GM08714 (cell line): ENCODE data around the gene PPP1R27.
"Not testable (repeated sequence)": the region's sequence is repeated elsewhere in the genome, so short reads cannot be mapped to it uniquely, and the experiment has no call there.

Experiments
- H3K4me3 ChIP-seq: fragments of 200-500 bp; sonication (Bioruptor generic); 2 replicates; pipeline ENCODE4 v1.5.1; 2014; ENCODE audit warnings: mild to moderate bottlenecking, low read length, inconsistent platforms
- ZNF274 ChIP-seq: IDR thresholded peaks from 2 replicates; pipeline ENCODE4 v1.6.1; 2012; ENCODE audit warnings: mild to moderate bottlenecking, low read depth, low read length

Gene PPP1R27

DNA sequence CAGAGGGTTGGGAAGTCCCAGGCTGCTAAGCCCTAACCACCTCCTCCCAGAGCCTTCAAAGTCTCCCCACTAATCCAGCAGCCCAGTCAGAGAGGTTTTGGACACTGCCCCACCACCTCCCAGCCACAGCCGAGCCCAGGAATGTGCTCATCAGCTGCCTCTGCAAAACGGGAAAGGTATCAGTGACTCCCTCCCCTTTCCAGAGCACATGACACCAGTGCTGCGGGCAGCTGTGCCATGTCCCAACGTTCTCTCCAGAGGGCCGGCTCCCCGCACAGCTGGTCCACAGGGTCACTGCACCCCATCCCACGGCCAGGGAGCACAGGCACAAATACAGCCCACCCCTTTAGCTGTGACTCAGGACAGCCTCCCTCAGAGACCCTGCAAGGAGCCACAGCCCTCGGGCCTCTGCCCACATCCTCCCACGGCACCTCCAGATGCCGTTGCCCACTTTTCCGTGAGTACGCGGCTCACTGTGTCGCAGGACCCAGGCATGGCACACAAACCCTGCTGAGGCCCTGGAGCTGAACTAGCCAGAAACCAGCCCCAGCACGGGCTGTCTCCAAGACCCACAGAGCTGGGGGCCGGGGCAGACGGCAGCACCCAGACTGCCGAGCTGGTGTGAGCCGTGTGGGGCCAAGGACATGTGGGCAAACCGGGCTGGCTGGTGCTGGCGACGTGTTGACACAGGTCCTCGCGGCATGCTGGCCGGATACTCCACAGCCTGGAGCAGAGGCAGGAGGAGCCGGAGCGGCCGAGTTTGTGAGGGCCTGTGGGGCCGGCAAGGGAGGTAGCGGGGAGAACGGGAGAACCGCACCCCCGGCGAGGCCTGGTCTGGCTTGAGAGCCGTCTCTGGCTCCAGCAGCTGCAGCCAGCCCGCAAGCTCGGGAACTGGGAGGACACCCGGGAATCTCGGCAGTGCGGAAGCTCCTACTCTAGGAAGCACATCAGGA, 6.3 kb upstream of the PPP1R27 start:
- H3K4me3 ChIP-seq, result no peak overlapping the region
- TF ChIP-seq ZNF274, result no peak

DNA sequence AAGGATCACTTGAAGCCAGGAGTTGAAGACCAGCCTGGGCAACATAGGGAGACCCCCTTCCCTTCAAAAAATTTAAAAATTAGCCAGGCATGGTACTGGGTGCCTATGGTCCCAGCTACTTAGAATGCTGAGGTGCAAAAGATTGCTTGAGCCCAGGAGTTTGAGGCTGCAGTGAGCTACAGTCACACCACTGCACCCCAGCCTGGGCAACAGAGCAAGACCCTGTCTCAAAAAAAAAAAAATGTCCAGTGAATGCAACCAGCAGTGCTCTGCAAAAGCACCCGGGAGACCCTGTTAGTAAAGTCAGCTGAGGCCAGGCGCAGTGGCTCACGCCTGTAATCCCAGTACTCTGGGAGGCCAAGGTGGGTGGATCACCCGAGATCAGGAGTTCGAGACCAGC, 5.2 kb upstream of the PPP1R27 start:
- H3K4me3 ChIP-seq, result not testable (repeated sequence)

DNA sequence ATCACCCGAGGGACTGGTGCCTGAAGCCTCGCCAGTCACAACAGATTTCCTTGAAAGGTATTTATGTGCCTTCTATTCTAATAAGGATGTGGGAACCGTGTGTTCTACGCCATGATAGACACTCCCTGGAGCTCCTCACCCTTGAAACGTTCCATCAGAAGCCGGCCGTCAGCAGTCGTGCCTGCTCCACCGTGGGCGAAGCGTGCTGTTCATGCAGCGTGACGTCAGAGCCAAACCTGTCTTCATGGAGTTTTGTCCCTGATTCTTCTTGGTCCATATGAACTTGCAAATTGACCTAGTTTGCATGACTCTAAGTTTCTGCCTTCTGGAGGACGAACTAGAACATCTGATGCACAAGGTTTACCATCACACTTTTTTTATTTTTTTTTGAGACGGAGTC, 4.5 kb upstream of the PPP1R27 start:
- no peak for TF ChIP-seq ZNF274

DNA sequence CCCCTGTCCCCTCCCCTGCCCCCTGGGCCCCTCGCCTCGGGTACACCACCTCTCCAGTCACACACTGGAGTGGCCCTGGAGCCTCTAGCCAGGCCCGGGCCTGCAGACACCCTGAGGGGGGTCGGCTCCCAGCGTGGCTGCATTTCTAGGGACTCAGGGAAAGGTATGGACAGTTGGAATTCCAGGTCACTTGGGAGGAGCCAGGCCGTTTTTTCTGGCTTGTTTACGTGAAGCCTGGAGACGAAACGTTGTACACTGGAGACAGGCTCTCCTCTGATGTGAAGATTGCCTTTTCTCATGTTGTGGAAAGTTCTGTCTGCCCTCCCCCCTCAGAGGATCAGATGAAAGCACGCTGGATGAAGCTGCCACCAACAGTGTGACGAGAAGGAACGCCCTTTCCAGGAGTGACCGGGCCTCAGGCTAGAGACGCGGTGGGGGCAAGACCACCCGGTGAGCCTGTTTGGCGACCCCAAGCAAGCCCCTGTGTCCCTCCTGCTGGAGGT, 4.0 kb upstream of the PPP1R27 start:
- no peak for TF ChIP-seq ZNF274
- no peak overlapping the region for H3K4me3 ChIP-seq

More for the DNA sequence above, 4.5 kb upstream of the PPP1R27 start:
- no peak overlapping the region for H3K4me3 ChIP-seq

DNA sequence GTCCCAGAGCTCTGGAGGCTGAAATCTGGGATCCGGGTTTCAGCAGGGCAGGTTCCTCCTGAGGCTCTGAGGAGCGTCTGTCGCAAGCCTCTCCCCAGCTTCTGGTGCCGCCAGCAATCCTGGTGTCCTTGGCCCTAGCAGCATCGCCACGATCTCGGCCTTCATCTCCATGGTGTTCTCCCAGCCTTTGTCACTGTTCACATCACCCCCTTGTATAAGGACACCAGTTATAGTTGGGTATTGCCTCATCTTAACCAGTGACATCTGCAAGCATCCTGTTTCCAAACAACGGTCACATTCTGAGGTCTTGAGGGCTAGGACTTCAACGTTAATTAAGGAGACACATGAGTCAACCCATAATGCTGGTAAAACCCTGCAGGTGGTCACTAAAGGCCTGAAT, 2.8 kb upstream of the PPP1R27 start:
- no peak for TF ChIP-seq ZNF274
- no peak overlapping the region for H3K4me3 ChIP-seq

DNA sequence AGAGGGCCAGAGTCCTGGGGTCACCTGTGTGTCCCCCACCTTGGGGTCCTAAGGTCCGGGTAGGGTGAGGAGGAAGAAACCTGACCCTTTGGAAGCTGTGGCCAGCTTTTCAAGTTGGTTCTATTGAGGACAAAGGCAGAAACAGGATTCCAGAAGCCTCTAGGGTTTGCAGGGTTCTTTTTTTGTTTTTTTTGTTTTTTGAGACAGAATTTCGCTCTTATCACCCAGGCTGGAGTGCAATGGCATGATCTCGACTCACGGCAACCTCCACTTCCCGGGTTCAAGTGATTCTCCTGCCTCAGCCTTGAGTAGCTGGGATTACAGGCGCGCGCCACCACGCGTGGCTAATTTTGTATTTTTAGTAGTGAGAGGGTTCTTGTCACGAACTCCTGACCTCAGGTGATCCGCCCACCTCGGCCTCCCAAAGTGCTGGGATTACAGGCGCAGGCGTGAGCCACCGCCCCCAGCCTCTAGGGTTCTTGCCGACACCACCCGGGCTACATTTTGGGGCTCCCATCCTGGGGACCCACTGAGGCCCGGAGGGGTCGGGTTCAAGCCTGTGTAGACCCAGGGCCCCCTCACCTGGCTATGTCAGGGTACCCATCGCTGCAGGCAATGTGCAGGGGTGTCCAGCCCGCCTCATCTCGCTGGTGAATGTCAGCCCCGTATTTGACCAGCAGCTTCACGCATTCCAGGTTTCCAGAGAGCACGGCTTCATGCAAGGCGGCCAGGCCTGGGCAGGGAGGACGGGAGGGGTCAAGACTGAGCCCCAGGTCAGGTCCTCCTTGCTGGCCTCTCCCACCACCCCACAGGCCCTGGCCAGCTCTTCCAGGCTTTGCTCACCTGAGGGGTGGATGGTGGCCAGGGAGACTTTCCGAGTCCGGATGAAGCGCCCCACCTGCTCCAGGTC, 674 bp downstream of the PPP1R27 start:
- no peak for TF ChIP-seq ZNF274
- peak overlapping the region; percentile 92 for H3K4me3 ChIP-seq

DNA sequence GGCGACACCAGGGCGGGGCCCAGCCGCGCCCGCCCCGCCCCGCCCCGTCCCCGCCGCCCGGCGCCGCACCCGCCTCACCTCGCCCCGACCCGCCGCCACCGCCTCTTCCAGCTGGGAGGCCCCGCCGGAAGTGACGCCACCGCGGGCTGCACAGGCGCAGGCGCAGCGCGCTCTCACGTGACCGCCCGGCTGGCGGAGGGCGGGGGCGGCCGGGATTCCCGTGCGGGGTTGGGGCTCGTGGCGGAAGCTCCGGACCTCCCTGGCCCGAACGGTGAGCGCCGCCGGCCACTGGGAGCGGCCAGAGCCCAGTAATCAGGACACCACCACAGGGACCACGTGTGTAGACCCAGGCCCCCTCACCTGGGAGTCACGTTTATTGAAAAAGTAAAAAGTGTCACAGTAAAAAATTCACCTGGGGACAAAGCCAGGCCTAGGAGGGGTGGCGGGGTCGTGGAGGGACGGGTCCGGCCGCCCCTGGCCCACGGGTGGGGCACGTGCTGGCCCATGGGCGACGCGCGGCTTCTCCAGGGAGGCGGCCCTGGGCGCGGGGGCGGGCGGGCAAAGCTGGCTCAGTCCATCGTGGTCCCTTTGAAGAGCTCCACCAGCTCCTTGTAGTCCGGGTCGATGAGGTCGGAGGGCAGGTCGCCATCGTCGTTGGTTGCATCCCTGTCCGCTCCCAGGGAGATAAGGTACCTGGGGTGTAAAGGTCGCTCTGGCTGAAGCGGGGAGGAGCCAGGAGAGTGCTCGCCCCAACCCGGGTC, 1.5 kb downstream of the PPP1R27 start, which contains the start of gene MCRIP1:
TSS of gene MCRIP1 (minus strand) at position 132 of the 761 bp plus-strand sequence. CDS start 8,785 bp downstream, outside the sequence.
- TF ChIP-seq ZNF274, result no peak
- H3K4me3 ChIP-seq, result peak within 1 kb of the TSS; percentile 95

DNA sequence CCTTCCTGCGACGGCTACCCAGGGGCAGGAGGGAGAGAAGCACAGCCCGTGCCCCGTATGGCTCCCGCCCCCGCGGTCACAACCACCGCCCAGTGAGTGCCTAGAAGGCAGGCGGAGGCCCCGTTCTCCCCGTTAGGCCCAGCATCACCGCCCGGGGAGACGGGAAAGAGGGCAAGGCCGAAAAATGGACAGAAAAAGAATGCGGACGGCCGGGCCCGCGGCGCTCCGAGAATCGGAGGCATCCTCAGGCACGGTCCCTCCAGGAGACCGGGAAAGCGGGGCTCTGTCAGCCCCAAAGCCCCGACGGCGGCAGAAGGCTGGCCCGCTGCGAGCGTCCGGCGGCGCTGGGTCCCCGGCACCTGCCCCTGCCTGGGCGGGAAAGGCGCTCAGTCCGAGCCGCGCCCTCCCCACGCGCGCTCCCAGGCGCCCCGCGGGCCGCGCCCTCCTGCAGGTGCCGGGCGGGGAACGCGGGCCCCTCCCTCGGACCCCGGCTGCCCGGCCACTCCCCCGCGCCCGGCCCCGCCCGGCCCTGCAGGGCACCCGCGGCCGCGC, 2.2 kb downstream of the PPP1R27 start:
- peak overlapping the region; percentile 95 for H3K4me3 ChIP-seq
- no peak for TF ChIP-seq ZNF274

DNA sequence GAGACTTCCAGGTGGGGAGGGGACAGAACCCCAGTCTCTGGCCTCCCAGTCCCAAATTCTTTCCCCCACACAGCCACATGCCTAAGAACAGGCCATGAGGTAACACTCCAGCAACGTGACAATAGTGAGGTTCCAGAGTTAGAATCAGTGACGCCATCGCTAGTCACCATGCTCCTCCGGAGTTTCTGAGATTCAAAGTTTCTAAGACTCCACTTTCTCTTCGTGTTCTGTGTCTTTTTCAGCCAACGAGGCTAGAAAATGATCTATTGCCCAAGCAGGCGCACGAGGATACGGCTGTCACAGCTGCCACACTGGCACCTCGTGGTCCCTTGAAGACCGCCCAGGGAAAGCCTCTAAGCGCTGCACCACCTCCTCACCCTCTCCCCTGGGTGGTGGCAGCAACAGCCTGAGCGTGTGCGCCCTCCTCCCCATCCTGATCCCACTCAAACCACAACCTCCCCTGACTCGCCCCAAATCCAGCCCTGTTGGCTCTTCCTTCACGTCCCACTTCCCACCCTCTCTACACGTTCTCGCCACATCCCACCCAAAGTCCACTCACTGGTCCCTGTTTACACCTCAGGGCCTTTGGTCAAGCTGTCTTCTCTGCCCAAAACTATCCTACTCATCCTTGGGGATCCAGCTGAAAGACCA, 2.8 kb downstream of the PPP1R27 start:
- no peak for TF ChIP-seq ZNF274
- H3K4me3 ChIP-seq, result peak overlapping the region; percentile 95

DNA sequence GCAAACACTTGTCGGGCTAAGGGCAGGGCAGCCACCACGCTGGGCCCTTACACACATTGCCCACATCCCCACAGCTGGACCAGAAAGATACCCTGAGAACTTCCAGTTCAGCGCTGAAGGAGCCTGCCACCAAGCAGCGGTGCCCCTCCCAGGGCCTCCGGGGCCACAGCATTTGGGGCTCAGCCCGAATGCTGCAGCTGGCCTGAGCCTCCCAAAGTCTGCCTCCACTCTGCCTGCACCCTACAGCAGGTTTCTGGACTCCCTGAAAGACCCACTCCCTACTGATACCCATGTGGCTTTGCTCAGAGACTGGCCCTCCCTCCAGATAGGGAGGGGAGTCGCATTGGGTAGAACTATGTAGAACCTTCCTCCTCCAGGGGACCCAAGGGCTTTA, 3.3 kb downstream of the PPP1R27 start:
- TF ChIP-seq ZNF274, result no peak
- peak overlapping the region; percentile 95; the same call in 1 of the 2 replicates for H3K4me3 ChIP-seq

DNA sequence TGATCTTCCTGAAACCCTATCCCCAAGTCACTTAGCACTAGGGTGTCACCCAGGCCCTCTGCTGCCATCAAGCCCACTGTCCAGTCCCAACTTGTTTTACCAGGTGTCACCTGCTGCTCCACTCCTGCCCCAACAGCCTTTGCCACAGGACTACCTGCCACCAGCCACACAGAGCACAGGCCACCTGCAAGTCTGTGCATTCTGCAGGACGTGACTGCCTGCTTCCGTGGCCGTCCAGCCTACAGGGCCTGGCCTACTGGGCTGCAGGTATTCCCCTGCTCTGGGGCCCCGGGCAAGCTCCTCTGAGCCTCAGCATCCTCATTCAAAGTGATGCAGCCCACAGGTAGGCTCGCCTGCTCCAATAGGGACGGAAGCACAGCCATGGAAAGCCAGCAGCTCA, 5.0 kb downstream of the PPP1R27 start:
- no peak for TF ChIP-seq ZNF274
- no peak overlapping the region for H3K4me3 ChIP-seq

DNA sequence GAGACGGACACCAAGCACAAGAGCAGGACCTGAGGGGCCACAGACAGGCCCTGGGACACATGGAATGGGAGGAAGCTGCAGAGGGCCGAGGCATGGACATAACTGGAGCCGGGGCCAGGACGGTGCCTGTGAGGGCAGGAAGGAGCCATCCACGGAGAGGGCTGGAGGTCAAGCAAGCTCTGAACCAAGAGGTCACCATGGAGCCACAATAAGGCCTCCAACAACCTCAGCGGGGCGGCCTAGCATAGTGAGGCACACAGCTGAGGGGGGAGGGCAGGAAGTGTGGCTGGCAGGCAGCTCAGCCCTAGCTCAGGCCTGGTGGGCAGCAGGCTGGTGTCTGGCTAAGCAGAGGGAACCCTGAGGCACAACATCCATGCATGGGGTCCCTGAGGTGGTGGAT, 6.2 kb downstream of the PPP1R27 start:
- TF ChIP-seq ZNF274, result no peak
- no peak overlapping the region for H3K4me3 ChIP-seq
